GM12864 (cell line): Measurements from ENCODE around the gene PAPSS2.
"Not testable (repeated sequence)": the region's sequence is repeated elsewhere in the genome, so short reads cannot be mapped to it uniquely, and the experiment has no call there.

Experiments used
- DNase-seq: peaks from one replicate; pipeline ENCODE4 v3.0.0-alpha.2; 2011; ENCODE audit warnings: low read depth
- H3K4me3 ChIP-seq: 2 replicates; pipeline ENCODE4 v1.5.1; 2011; ENCODE audit warnings: mild to moderate bottlenecking, low read depth, low read length, control low read depth
- CTCF ChIP-seq: IDR thresholded peaks from 2 replicates; pipeline ENCODE4 v1.5.1; 2011; ENCODE audit warnings: low read depth, mild to moderate bottlenecking, moderate library complexity, low read length, control low read depth, inconsistent platforms; ENCODE audit errors: missing control alignments

Gene PAPSS2

GRCh38 chr10:87729940-87730339 is 70.3 kb downstream of the PAPSS2 start:
- no peak overlapping the region for H3K4me3 ChIP-seq
- DNase-seq = no peak
- no peak for TF ChIP-seq CTCF

GRCh38 chr10:87733081-87733480 is 73.4 kb downstream of the PAPSS2 start:
- DNase-seq = no peak
- H3K4me3 ChIP-seq = no peak overlapping the region
- no peak for TF ChIP-seq CTCF

GRCh38 chr10:87734987-87735827 is 75.5 kb downstream of the PAPSS2 start:
- TF ChIP-seq CTCF = peak; percentile 69
- peak; percentile 7 for DNase-seq
- H3K4me3 ChIP-seq = no peak overlapping the region

- DNase-seq, H3K4me3 ChIP-seq: not testable (repeated sequence)
These were observed 78.6 kb downstream of the PAPSS2 start for GRCh38 chr10:87738253-87738652.

- DNase-seq = no peak
- TF ChIP-seq CTCF = no peak
- H3K4me3 ChIP-seq = no peak overlapping the region
These were observed 80.0 kb downstream of the PAPSS2 start for GRCh38 chr10:87739703-87740102.

- H3K4me3 ChIP-seq = no peak overlapping the region
- no peak for DNase-seq
- TF ChIP-seq CTCF = no peak
These were observed 80.6 kb downstream of the PAPSS2 start for GRCh38 chr10:87740254-87740655.

GRCh38 chr10:87742992-87743610 is 83.4 kb downstream of the PAPSS2 start:
- H3K4me3 ChIP-seq, DNase-seq: not testable (repeated sequence)

- no peak for TF ChIP-seq CTCF
- H3K4me3 ChIP-seq = no peak overlapping the region
- no peak for DNase-seq
These were observed 84.9 kb downstream of the PAPSS2 start for GRCh38 chr10:87744606-87745005.
